GM10248 (cell line): Measurements from ENCODE around the gene CBL.

Experiments used
- CTCF ChIA-PET: fragments of 300-600 bp; sonication (Branson Sonifier 250); formaldehyde crosslinking; extraction: SDS; loops from one replicate; lab custom pipeline; 2021; ENCODE audit warnings: antibody characterized with exemption; lab: Yijun Ruan, JAX
- POLR2A ChIA-PET: fragments of 350-650 bp; sonication (Branson Sonifier 250); formaldehyde crosslinking; extraction: SDS; loops from one replicate; lab custom pipeline; 2020; ENCODE audit warnings: antibody characterized with exemption; lab: Yijun Ruan, JAX
- DNase-seq: peaks from one replicate; pipeline ENCODE4 v3.0.0; 2012; ENCODE audit errors: extremely low spot score
- CTCF ChIP-seq: IDR thresholded peaks from 2 replicates; pipeline ENCODE4 v1.5.1; 2012; ENCODE audit warnings: mild to moderate bottlenecking, low read depth; ENCODE audit errors: extremely low read depth, missing control alignments, control extremely low read depth

The CBL gene

DNA sequence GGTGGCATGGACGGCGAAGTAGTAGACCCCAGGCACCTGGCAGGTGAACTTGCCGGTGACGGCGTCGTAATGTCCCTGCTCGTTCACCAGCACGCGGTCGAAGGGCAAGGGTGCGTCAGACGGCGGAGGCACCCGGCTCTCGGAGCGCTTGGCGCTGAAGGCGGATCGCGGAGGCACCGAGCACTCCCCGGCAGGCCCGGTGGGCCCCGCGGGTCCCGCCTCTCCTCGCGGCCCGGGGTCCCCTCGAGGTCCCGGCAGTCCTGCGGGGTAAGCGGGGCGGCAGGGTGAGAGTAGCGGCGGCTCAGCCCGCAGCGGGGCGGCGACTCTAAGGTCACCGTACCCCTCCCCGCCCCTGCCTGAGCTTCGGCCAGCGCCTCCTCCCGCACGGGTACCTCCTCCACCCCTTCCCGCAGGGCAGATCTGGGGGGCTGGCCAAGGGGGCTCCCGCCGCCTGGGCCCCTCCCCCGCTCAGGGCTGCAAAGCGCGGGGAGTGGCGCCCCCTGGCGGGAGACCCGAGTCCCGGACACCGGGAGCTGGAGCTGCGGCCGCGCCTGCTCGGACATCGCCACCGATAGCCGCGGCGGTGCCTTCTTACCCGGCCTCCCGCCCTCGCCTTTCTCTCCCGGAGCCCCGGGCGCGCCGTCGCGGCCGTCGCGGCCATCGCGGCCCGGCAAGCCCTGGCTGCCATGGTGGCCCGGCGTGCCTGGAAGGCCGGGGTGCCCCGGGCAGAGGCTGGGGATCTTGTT lies 133.6 kb downstream of the CBL start:
- POLR2A ChIA-PET = no interaction called here
- TF ChIP-seq CTCF = peak; percentile 84
- DNase-seq = peak; percentile 82
- CTCF ChIA-PET = interaction anchor here (0.7 to 5.9 kb wide), 19 partner anchors 8 to 1408 kb away, joined by 3 to 131 read pairs (median 5); partner anchors contain the start of gene USP2

DNA sequence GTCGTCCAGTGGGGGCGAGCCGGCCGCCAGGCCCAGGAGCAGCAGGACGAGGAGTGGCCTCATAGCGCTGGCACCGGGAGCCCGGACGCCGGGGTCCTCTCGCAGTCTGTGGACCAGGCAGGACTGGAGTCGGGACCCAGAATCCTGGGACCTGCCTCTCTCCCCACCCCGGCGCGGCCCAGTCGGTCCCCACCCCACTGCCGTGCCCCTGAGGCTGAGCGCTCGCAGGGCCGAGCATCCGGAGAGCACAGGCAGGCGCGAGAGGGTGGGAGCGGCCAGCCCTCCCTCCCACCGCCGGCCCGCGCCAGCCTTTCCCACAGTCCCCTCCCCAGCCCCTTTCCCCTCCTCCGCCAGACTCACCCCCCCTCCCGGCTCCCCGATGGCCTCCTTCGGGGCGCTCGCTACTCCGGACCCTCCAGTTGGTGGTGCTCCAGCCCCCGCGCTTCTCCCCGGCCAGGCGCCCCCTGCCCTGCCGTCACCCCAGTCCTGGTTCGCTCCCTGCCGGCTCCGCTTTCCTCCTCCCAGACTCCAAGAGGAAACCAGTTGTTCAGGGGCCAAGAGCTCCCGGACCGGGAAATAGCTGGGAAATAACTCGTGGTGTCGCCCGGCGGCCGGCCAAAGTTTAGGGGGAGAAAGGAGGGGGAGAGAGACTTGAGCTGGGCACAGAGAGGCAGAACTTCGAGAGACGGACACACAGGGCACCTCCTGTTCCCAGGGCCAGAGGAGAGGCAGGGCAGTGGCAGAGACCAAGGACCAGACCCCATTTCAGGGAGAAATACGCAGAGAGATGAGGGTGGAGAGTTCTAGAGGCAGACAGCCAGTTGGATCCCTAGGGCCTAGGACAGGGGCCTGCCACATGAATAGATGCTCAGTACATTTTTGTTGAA lies 134.4 kb downstream of the CBL start, which contains the start of gene C1QTNF5:
Gene C1QTNF5 (minus strand): TSS at position 549 of the 887 bp plus-strand sequence. CDS start 486 bp downstream, at position 63.
- no peak for TF ChIP-seq CTCF
- ChIA-PET CTCF (interaction anchor here (0.7 to 5.9 kb wide), 18 partner anchors 9 to 1409 kb away, joined by 3 to 131 read pairs (median 4); partner anchors contain the start of gene USP2), POLR2A (interaction anchor here (0.7 kb wide), 1 partner anchor 514 kb away, joined by 7 read pairs; no protein-coding TSS in a partner anchor)
- DNase-seq = no peak

DNA sequence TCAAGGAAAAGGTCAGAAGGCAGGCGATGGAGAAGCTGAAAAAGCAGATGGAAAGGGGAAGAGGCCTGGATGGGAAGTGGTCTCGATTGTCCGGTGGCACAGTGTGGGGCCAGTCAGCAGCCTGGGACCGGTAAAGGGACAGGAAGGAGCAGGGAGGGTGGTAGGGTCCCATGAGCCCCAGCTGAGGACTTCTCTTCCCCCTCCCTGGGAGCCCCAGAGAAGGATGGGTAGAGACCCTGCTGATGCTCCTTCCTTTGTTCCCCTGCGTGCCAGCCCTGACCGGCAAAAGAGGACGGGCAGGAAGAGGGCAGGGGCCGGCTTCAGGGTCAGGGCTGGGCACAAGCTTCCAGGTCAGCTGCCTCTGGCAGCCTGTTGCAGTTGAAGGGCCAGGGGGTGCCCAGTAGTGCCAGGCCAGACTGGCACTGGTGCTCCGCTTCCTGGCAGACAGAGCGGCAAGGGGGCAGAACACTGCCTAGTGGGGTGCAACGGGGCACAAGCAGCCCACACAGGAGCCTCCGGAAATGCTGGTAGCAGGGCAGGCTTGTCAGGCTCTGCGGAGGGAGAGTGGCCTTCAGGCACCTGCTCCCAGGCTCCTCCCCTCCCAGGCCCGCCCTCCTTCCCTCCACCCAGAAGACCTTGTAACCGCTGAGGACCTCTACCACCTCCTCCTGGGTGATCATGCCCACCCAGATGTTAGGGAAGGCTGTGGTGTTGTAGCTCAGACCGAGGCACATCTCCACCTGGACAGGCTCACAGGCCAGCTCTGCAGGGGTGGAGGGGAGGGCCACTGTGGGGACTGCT lies 135.3 kb downstream of the CBL start:
- CTCF ChIA-PET = interaction anchor here (0.7 to 5.9 kb wide), 6 partner anchors 16 to 43 kb away, joined by 3 to 131 read pairs (median 9); no protein-coding TSS in a partner anchor
- no peak for DNase-seq
- POLR2A ChIA-PET = interaction anchor here (0.7 kb wide), 1 partner anchor 413 kb away, joined by 4 read pairs; no protein-coding TSS in a partner anchor
- no peak for TF ChIP-seq CTCF

DNA sequence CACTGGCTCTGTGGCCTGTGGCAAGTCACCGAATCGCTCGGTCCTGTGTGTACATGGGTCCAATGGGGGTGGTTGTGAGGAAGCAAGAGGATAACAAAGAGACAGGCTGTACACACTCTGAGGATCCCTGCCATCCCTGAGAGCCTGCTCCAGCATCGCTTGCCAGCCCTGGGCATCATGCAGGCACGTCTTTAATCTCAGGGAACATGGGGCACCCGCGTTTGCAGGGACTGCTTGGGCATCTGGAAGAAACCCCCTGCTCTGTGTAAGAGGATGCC lies 135.8 kb downstream of the CBL start:
- POLR2A ChIA-PET = interaction anchor here (0.7 kb wide), 1 partner anchor 414 kb away, joined by 4 read pairs; no protein-coding TSS in a partner anchor
- no peak for DNase-seq
- CTCF ChIA-PET = interaction anchor here (5.4 to 5.9 kb wide), 2 partner anchors 15 to 21 kb away, joined by 58 to 131 read pairs; no protein-coding TSS in a partner anchor

More for the DNA sequence above, 135.8 kb downstream of the CBL start:
- no peak for TF ChIP-seq CTCF
